Endothelial cell of umbilical vein (primary cell): ENCODE results near the gene SLC25A24. TPM values are rescaled to one million over a fixed set of nuclear protein-coding genes. Genes with fewer than 3 reads are reported as not detected.

Source experiments
- BruUV-seq: library from RNA; stranded (reverse); fragments of 400-500 nt; replicated peaks from 2 replicates; lab custom pipeline; 2021; lab: Mats Ljungman, UMichigan
- CTCF ChIA-PET: fragments of 300-600, 350-600 bp; sonication (Branson Sonifier 250); formaldehyde crosslinking; loops from one replicate; lab custom pipeline; 2021; ENCODE audit warnings: antibody characterized with exemption, inconsistent platforms; lab: Charles Lee
- POLR2A ChIA-PET: fragments of 300-600, 350-600 bp; sonication (Branson Sonifier 250); formaldehyde crosslinking; loops from one replicate; lab custom pipeline; 2021; ENCODE audit warnings: antibody characterized with exemption, inconsistent platforms; lab: Charles Lee
- DNase-seq: peaks from one replicate; pipeline ENCODE4 v3.0.0-alpha.2; 2011; ENCODE audit warnings: low read depth, low spot score
- FAIRE-seq: peaks from 2 replicates; lab custom pipeline; 2011; peaks lifted over from hg19 to GRCh38; lab: Jason Lieb, UNC
- H2AFZ ChIP-seq: 2 replicates; pipeline ENCODE4 v1.6.0; 2012; ENCODE audit warnings: low read depth, low read length, control low read depth, inconsistent platforms
- H3K27ac ChIP-seq: 2 replicates; pipeline ENCODE4 v1.5.1; 2011; ENCODE audit warnings: low read depth, mild to moderate bottlenecking, control low read depth, low read length, moderate library complexity; ENCODE audit not compliant: insufficient read depth
- H3K27me3 ChIP-seq, 2 experiments: 2 replicates each; pipeline versions ENCODE4 v1.6.0 to v1.6.1; 2011; ENCODE audit warnings: low read length in 2 of 2, mixed read lengths in 1 of 2; ENCODE audit not compliant: control insufficient read depth in 2 of 2, insufficient read depth in 2 of 2
- H3K36me3 ChIP-seq, 2 experiments: 2 replicates in 1 of 2; 3 replicates in 1 of 2; pipeline ENCODE4 v1.5.1; 2011; ENCODE audit warnings: low read length in 2 of 2, mild to moderate bottlenecking in 1 of 2, moderate library complexity in 1 of 2; ENCODE audit not compliant: control insufficient read depth in 2 of 2, insufficient read depth in 2 of 2; ENCODE audit errors: extremely low read depth in 1 of 2
- H3K4me1 ChIP-seq: 3 replicates; pipeline ENCODE4 v1.5.1; 2011; ENCODE audit warnings: mild to moderate bottlenecking, low read length; ENCODE audit not compliant: control insufficient read depth, insufficient read depth; ENCODE audit errors: extremely low read depth
- H3K4me2 ChIP-seq: 2 replicates; pipeline ENCODE4 v1.6.1; 2011; ENCODE audit warnings: low read length, control low read depth, mixed read lengths; ENCODE audit not compliant: insufficient read depth
- H3K4me3 ChIP-seq, 3 experiments: fragments of 200-600 bp in 1 of 3; sonication (generic), shearing (Covaris generic) in 1 of 3; replicated peaks in 1 of 3; 2 replicates each; pipeline ENCODE4 v1.5.1; 2011 to 2016; ENCODE audit warnings: control low read depth in 3 of 3, low read length in 3 of 3, mild to moderate bottlenecking in 2 of 3, inconsistent platforms in 1 of 3, low read depth in 1 of 3, moderate library complexity in 1 of 3; ENCODE audit not compliant: insufficient read depth in 1 of 3
- H3K79me2 ChIP-seq: 2 replicates; pipeline ENCODE4 v1.6.0; 2012; ENCODE audit warnings: low read length, inconsistent platforms; ENCODE audit not compliant: control insufficient read depth, insufficient read depth
- H3K9ac ChIP-seq: replicated peaks from 2 replicates; pipeline ENCODE3; 2011; ENCODE audit warnings: low read length, control low read depth; ENCODE audit not compliant: insufficient read depth; ENCODE audit errors: extremely low read depth
- H3K9me1 ChIP-seq: replicated peaks from 3 replicates; pipeline ENCODE4 v1.6.0; 2011; ENCODE audit warnings: mild to moderate bottlenecking, low read length; ENCODE audit not compliant: control insufficient read depth, insufficient read depth; ENCODE audit errors: extremely low read depth
- H3K9me3 ChIP-seq: replicated peaks from 2 replicates; pipeline ENCODE4 v1.5.1; 2012; ENCODE audit warnings: low read length, inconsistent platforms; ENCODE audit not compliant: control insufficient read depth, insufficient read depth
- H4K20me1 ChIP-seq: replicated peaks from 2 replicates; pipeline ENCODE3; 2011; ENCODE audit warnings: mild to moderate bottlenecking, low read length; ENCODE audit not compliant: control insufficient read depth, insufficient read depth; ENCODE audit errors: extremely low read depth
- EZH2 ChIP-seq: IDR thresholded peaks from 2 replicates; pipeline ENCODE4 v1.6.1; 2012; ENCODE audit warnings: borderline replicate concordance, low read depth, mild to moderate bottlenecking, moderate library complexity, low read length, inconsistent platforms; ENCODE audit not compliant: severe bottlenecking
- FOS ChIP-seq: IDR thresholded peaks from 2 replicates; pipeline ENCODE4 v1.6.1; 2011; ENCODE audit warnings: mild to moderate bottlenecking, low read length, moderate library complexity, borderline replicate concordance; ENCODE audit not compliant: insufficient read depth
- GATA2 ChIP-seq: IDR thresholded peaks from 2 replicates; pipeline ENCODE4 v1.7.0; 2011; ENCODE audit warnings: low read depth, mild to moderate bottlenecking, moderate library complexity, mixed read lengths, low read length; ENCODE audit not compliant: insufficient read length, insufficient read depth
- JUN ChIP-seq: IDR thresholded peaks from 2 replicates; pipeline ENCODE4 v1.6.1; 2011; ENCODE audit warnings: borderline replicate concordance, low read depth; ENCODE audit not compliant: insufficient read length, insufficient read depth
- MYC ChIP-seq: IDR thresholded peaks from one replicate; pipeline ENCODE4 v1.6.1; 2011; ENCODE audit warnings: mild to moderate bottlenecking, low read depth, low read length
- POLR2A ChIP-seq: IDR thresholded peaks from 2 replicates; pipeline ENCODE4 v1.6.1; 2012; ENCODE audit warnings: low read depth, mild to moderate bottlenecking, control low read depth, low read length
- POLR2AphosphoS5 ChIP-seq: IDR thresholded peaks from 2 replicates; pipeline ENCODE4 v1.6.1; 2012; ENCODE audit warnings: low read depth, mild to moderate bottlenecking, control low read depth, low read length, moderate library complexity; ENCODE audit not compliant: insufficient read depth
- dilution Hi-C: fragments of 300-500 bp; cut with MboI; formaldehyde crosslinking; loops from one replicate; pipeline ENCODE4 v1.15.0; 2019; ENCODE audit warnings: low sequenced_read_pairs; ENCODE audit not compliant: extremely low pct_ligation_motif_present
- intact Hi-C: fragments of 100-400 bp; cut with micrococcal nuclease; formaldehyde crosslinking; loops from one replicate; pipeline ENCODE4 v1.10.0; 2022
- polyA plus RNA-seq, 4 experiments: library from polyadenylated mRNA; depleted of rRNA in 3 of 4; stranded (reverse) in 3 of 4; unstranded in 1 of 4; fragments of >200 nt; gene quantifications; 2 replicates each; pipeline versions ENCODE4 v1.2.1 to v1.2.3, GENCODE V29; 2011 to 2012; ENCODE audit warnings: missing spikeins in 1 of 4
- total RNA-seq: library from RNA; stranded (reverse); gene quantifications from 2 replicates; pipeline ENCODE4 v1.2.3, GENCODE V29; 2021
- TF ChIP-seq, protein P1 (sequence below): IDR thresholded peaks from 2 replicates; pipeline ENCODE4 v1.6.1; 2011; ENCODE audit not compliant: insufficient read depth, insufficient read length
- TF ChIP-seq, protein P2 (sequence below), 2 donors: IDR thresholded peaks; 1 replicate in 1 of 2; 2 replicates in 1 of 2; pipeline ENCODE4 v1.5.1; 2011; ENCODE audit warnings: low read length in 2 of 2, mild to moderate bottlenecking in 2 of 2, moderate library complexity in 2 of 2, control low read depth in 1 of 2, inconsistent platforms in 1 of 2, low read depth in 1 of 2; ENCODE audit not compliant: insufficient read depth in 1 of 2; ENCODE audit errors: extremely low read depth in 1 of 2

SLC25A24 gene
- total and polyA plus RNA-seq, 2 donors (not counting 3 experiments of a cell fraction or from before 2014, with no cell fraction given): 16.9 to 45.8 TPM

DNA sequence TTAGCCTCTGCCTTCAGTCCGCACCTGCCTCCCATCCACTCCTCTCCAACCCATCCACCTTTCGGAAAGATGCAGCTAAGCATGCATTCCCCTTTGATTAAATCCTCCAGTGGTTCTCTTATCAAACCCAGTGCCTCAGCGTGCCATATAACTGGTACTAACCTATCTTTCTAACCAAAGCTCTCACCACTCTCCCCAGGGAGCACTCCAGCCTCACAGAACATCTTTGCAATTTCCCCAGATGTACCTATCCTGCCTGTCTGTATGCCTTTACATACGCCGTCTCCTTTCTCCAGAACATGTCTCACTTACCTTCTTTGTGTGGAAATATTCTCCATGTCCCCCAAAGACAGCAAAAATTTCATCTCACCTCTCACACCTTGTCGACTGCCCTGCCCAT is 80.0 kb downstream of the SLC25A24 start:
- intact Hi-C loops (no loop called here), dilution Hi-C loops (no loop called here)
- Histone ChIP-seq H4K20me1 (no peaks in the 10 kb centered on the region), H2AFZ (no peak overlapping the region), H3K79me2 (no peaks in the 10 kb centered on the region), H3K9me3 (no peaks in the 10 kb centered on the region), H3K4me3 (no peak overlapping the region), H3K9ac (no peak overlapping the region), H3K9me1 (no peaks in the 10 kb centered on the region), H3K4me1 (no peaks in the 10 kb centered on the region), H3K36me3 (no peaks in the 10 kb centered on the region), H3K27ac (no peak overlapping the region), H3K27me3 (peaks cover 2 to 13% of the 10 kb centered on the region in 2 experiments), H3K4me2 (no peak overlapping the region)
- CTCF ChIA-PET: interaction anchor here (1.2 to 14.0 kb wide), 4 partner anchors 12 to 343 kb away, joined by 3 to 919 read pairs (median 4); no protein-coding TSS in a partner anchor
- POLR2A ChIA-PET: no interaction called here
- BruUV-seq: no TSS peak
- TF ChIP-seq JUN (no peak), FOS (no peak), GATA2 (no peak), EZH2 (no peak), POLR2AphosphoS5 (no peak), MYC (no peak), POLR2A (no peak)
- TF ChIP-seq, protein P1, sequence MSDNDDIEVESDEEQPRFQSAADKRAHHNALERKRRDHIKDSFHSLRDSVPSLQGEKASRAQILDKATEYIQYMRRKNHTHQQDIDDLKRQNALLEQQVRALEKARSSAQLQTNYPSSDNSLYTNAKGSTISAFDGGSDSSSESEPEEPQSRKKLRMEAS: no peak
- TF ChIP-seq, protein P2, sequence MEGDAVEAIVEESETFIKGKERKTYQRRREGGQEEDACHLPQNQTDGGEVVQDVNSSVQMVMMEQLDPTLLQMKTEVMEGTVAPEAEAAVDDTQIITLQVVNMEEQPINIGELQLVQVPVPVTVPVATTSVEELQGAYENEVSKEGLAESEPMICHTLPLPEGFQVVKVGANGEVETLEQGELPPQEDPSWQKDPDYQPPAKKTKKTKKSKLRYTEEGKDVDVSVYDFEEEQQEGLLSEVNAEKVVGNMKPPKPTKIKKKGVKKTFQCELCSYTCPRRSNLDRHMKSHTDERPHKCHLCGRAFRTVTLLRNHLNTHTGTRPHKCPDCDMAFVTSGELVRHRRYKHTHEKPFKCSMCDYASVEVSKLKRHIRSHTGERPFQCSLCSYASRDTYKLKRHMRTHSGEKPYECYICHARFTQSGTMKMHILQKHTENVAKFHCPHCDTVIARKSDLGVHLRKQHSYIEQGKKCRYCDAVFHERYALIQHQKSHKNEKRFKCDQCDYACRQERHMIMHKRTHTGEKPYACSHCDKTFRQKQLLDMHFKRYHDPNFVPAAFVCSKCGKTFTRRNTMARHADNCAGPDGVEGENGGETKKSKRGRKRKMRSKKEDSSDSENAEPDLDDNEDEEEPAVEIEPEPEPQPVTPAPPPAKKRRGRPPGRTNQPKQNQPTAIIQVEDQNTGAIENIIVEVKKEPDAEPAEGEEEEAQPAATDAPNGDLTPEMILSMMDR (IDR thresholded peaks at IDR 0.05; ENCODE audit: extremely low read depth in 1 of 2, insufficient read depth in 1 of 2, low read depth in 1 of 2, low read length in 2 of 2): no peak
- no peak for FAIRE-seq
- no peak for DNase-seq
